ENCODE measurements around the gene NUDCD3.

The NUDCD3 gene

GRCh38 chr7:44477938-44478337 lies 12.5 kb downstream of the NUDCD3 start:
- no peak for DNase-seq (ENCODE audit: low spot score)

GRCh38 chr7:44477063-44477830 lies 13.2 kb downstream of the NUDCD3 start:
- DNase-seq (ENCODE audit: low spot score): peak; percentile 65

- DNase-seq (ENCODE audit: low spot score): no peak
Observed at GRCh38 chr7:44476313-44476712, 14.1 kb downstream of the NUDCD3 start.

- DNase-seq (ENCODE audit: low spot score): no peak
Observed at GRCh38 chr7:44473295-44473694, 17.2 kb downstream of the NUDCD3 start.

- DNase-seq (ENCODE audit: low spot score): no peak
Observed at GRCh38 chr7:44472843-44473242, 17.6 kb downstream of the NUDCD3 start.

- DNase-seq (ENCODE audit: low spot score): no peak
Observed at GRCh38 chr7:44471850-44472249, 18.6 kb downstream of the NUDCD3 start.

GRCh38 chr7:44471436-44471835 lies 19.0 kb downstream of the NUDCD3 start:
- DNase-seq (ENCODE audit: low spot score): no peak

- DNase-seq (ENCODE audit: low spot score): no peak
Observed at GRCh38 chr7:44470628-44471245, 19.7 kb downstream of the NUDCD3 start.

- DNase-seq (ENCODE audit: low spot score): no peak
Observed at GRCh38 chr7:44470135-44470479, 20.4 kb downstream of the NUDCD3 start.

GRCh38 chr7:44469461-44470134 lies 20.9 kb downstream of the NUDCD3 start:
- DNase-seq (ENCODE audit: low spot score): no peak

- DNase-seq (ENCODE audit: low spot score): no peak
Observed at GRCh38 chr7:44467217-44467548, 23.3 kb downstream of the NUDCD3 start.

- no peak for DNase-seq (ENCODE audit: low spot score)
Observed at GRCh38 chr7:44466300-44467216, 23.9 kb downstream of the NUDCD3 start.

GRCh38 chr7:44465490-44465889 lies 25.0 kb downstream of the NUDCD3 start:
- DNase-seq (ENCODE audit: low spot score): no peak

GRCh38 chr7:44463169-44463808 lies 27.2 kb downstream of the NUDCD3 start:
- DNase-seq (ENCODE audit: low spot score): no peak

- DNase-seq (ENCODE audit: low spot score): no peak
Observed at GRCh38 chr7:44461387-44461786, 29.1 kb downstream of the NUDCD3 start.

- DNase-seq (ENCODE audit: low spot score): no peak
Observed at GRCh38 chr7:44460325-44460724, 30.1 kb downstream of the NUDCD3 start.

GRCh38 chr7:44455155-44455554 lies 35.3 kb downstream of the NUDCD3 start:
- no peak for DNase-seq (ENCODE audit: low spot score)

- no peak for DNase-seq (ENCODE audit: low spot score)
Observed at GRCh38 chr7:44454348-44454747, 36.1 kb downstream of the NUDCD3 start.

- DNase-seq (ENCODE audit: low spot score): no peak
Observed at GRCh38 chr7:44451123-44451522, 39.3 kb downstream of the NUDCD3 start.

- DNase-seq (ENCODE audit: low spot score): no peak
Observed at GRCh38 chr7:44449584-44449928, 40.9 kb downstream of the NUDCD3 start.

GRCh38 chr7:44448922-44449583 lies 41.4 kb downstream of the NUDCD3 start:
- no peak for DNase-seq (ENCODE audit: low spot score)

All from hematopoietic multipotent progenitor cell treated with erythropoietin and hydrocortisone succinate and interleukin-3 and kit ligand, for 15 days (in vitro differentiated cells).